ENCODE results near the gene BCL2L2.
A peak's percentile ranks its signal among the peaks of the same experiment; 100 is the strongest.

Gene BCL2L2

DNA sequence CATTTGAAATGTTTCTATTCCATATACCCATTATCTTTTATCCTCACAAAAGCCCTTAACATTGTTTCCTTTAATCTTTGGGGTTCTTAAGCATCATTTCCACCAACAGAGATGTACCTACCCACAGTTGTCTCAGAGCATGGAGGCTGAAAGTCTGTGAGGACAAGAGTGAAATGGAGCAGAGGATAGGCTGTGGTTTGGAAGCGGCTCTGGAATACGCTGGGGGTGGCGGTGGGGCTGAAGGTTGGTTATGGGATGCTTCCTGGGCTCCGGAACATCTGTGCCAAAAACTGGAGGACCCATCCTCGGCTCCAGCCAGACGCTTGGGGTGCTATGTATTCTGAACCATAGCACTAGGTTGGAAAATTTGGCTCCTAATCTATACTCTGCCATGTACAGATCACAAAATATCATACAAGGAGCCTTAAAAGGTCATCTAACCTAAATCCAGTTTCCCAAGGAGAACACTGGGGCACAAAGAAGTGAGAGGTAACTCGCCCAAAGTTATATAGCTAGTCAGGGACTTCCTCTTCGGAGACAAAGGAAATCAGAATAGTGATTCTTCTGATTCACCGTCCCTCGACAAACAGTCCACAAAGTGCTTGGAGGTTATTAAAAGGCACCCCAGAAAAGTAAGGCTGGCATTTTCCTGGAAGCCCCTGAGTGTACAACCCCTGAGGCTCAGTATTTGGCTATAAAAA is 6.5 kb upstream of the BCL2L2 start:
- no peak for DNase-seq

DNA sequence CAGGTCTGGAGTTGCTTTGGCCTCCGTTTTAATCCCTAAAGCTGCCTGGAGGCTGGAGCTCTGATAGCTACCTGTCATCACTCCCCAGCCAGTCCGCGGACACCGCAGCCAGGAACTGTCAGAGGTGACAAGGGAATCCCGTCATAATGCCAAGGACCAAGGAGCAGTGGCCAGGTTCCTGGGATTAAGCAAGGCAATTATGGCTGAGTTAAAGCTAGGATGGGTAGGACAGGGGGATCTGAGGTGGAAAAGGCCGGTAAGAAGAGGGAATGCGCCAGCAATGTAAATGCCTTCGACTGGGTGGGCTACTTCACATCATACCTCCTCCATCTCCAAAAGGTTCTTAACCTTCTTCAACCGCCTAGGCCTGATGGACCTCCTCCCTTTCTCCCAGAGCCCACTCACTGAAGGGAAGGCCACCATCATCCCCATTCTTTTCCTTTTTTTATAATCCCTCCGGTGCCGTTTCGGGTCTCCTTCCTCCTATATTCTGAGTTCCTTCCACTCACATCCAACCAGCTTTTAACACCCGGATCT is 5.9 kb upstream of the BCL2L2 start:
- DNase-seq: peak; percentile 81

DNA sequence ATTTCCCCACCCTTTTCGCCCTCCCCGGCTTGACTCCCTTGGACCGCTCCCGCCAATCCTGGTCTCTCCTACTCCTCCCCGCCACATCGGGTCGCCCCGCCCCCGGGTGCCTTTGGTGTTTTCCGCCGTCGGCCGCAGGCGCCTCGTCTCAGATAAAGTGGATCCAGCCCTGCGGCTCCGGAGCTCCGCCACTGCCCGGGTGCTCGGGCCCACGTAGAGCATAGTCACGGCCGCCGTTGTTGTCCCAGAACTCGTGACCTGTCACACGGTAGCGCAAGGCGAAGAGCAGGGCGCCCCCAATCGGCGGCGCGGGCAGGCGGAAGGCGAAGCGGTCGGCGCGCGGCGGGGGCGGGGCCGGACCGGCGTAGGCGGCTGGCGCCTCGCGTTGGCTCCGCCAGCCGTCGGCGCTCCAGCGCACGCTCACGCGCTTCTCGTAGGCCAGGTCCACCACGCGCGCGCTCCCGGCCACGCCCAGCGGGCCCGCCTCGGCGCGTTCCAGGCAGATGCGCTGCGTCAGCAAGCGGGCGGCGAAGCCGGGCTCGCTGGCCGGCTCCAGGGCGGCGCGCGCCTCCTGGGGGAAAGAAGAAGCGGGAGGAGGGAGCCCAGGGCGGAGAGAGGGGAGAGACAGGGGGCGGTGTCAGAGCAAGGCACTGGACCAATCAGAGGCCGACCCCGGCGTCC is 5.2 kb upstream of the BCL2L2 start:
- DNase-seq: peak; percentile 100

- no peak for DNase-seq
Observed at GRCh38 chr14:23301969-23302289, 4.7 kb upstream of the BCL2L2 start.

GRCh38 chr14:23302290-23303225 is 4.1 kb upstream of the BCL2L2 start, which contains the start of gene PPP1R3E:
PPP1R3E (minus strand) TSS chr14:23302859; CDS start chr14:23302576, 283 bp downstream.
- DNase-seq: peak; percentile 87

DNA sequence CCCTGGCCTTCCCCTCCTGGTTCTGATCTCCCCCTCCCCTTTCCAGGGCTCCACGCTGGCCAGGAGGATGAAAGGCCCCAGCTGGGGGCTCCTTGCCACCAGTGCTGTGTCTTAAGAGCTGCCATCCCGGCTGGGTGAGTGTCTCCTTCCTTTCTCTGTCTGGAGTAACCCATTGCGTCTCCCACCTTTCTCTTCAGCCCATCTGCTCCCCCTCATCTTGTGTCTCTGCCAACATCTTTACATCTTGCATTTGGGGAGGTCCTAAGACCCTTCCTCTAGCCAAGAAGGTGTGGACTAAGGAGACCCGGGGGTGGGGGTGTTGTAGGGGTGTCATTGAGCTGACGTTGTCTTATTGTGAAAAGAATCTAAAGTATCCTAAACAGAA is 505 bp downstream of the BCL2L2 start:
- no peak for DNase-seq

DNA sequence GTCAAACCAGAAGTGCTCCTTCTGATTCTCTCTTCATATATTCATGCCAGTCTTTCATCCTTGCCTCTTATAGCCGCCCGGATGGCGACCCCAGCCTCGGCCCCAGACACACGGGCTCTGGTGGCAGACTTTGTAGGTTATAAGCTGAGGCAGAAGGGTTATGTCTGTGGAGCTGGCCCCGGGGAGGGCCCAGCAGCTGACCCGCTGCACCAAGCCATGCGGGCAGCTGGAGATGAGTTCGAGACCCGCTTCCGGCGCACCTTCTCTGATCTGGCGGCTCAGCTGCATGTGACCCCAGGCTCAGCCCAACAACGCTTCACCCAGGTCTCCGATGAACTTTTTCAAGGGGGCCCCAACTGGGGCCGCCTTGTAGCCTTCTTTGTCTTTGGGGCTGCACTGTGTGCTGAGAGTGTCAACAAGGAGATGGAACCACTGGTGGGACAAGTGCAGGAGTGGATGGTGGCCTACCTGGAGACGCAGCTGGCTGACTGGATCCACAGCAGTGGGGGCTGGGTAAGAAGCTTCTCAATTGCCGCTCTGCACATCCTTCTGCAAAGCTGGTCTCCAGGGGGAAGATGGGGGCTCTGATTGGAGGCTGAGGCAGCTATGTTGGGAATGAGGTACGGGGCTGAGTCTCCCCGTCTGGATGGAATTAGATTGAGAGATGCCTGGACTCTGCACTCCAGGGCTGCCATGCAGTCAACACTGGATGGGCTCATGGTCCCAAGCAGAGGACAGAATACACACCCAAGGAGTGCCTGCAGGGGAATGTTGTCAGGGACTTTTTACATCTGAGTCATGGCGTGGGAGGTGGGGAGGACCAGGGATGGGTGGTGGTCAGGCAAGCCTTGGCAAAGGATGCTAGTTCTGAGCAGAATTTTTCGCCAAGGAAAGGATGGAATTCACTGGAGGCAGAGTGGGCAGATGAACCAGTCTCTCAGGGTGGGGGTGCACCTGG is 1.3 kb downstream of the BCL2L2 start:
- DNase-seq: no peak

DNA sequence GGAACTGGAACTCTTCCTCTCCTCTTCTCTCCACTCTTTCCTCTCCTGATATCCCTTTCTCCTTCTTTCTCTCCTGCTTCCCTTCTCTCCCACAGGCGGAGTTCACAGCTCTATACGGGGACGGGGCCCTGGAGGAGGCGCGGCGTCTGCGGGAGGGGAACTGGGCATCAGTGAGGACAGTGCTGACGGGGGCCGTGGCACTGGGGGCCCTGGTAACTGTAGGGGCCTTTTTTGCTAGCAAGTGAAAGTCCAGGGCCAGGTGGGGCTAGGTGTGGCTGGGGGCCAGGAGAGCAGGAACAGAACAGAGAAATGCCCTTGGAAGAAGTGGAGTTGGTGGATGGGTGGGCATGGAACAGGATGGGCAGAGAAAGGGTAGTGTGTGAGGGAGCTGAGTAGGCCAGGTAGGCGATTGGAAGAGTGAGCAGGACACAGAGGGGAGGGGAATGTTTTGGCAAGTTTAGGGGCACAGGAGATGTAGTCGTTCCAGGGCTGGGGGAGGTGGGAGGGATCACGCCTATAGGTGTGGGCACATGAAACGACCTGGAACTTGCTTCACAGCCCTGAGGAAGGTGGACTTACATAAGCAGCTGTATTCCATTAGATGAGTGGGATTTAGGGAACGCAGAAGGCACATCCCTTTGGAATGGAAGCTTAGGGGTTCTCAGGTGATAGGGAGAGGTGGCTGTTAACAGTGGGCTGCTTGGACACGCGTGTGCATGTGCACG is 2.2 kb downstream of the BCL2L2 start:
- no peak for DNase-seq

DNA sequence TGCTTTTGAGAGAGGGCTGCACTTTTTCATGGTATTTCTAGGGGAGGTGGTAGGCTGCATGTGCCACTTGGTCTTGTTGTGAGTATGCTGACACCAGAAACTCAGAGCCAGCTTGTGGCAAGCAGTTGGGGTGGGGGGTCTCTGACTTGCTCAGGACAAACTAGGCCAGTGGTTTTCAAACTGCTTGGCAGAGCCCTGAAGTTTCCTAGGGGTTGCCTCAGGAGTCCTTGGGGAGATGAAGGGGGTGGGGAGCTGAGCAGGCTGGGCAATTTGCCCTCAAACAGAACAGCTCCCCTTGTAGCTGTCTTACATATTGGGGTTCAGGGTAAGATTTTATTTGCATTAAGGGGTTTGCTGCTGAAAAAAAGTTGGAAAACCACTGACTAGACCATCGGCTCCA is 3.9 kb downstream of the BCL2L2 start:
- DNase-seq: no peak

DNA sequence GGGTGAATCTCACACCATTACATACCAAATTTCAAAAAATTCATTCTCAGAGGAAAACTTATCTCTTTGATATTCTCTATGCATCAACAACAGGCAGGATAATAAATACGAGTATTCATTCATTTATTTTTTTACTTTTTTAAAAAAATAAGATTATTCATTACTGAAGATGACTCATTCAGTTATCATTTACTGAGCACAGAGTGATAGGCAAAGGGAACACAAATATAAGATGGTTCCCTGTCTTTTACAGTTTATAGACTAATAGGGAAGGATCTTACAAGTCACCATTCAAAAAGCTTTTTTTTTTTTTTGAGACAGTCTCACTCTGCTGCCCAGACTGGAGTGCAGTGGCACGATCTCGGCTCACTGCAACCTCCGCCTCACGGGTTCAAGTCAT is 9.7 kb downstream of the BCL2L2 start:
- DNase-seq: no peak

DNA sequence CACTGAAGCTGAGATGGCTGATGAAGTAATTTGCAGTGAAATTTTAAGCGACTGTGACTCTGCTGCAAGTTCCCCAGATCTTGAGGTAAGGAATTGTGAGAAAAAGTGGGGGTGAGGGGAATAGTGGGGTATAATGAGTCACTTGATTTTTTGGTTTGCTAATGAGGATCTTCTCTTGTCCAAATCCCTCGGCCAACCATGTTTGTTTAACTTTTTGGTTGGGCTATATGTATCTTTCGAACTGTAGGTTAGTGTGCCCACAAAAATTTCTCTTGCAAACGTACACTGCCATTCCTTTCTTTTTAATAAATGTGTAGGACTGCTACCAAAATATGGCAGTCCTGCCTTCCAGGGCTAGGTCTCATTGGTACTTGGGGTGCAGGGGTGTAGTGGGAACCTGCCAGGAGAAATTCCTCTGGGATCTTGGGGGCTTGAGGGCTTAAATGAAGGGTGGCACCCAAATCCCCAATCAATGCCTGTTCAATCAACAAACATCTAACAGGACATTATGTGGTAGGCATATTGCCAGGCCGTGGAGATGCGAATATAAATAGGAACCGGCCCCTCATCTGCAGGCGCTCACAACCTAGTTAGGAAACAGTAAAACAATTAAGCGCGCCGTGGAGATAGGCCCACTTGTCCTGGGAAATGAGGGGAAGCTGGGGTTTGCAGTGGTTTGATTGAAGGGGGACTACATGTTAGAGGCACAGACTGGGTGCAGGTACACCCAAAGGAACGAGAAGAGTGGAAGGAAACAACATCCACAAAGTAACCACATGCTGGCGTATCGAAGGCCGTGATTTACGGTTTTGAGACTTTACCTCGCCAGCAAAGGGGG is 13.3 kb downstream of the BCL2L2 start:
- DNase-seq: no peak

DNA sequence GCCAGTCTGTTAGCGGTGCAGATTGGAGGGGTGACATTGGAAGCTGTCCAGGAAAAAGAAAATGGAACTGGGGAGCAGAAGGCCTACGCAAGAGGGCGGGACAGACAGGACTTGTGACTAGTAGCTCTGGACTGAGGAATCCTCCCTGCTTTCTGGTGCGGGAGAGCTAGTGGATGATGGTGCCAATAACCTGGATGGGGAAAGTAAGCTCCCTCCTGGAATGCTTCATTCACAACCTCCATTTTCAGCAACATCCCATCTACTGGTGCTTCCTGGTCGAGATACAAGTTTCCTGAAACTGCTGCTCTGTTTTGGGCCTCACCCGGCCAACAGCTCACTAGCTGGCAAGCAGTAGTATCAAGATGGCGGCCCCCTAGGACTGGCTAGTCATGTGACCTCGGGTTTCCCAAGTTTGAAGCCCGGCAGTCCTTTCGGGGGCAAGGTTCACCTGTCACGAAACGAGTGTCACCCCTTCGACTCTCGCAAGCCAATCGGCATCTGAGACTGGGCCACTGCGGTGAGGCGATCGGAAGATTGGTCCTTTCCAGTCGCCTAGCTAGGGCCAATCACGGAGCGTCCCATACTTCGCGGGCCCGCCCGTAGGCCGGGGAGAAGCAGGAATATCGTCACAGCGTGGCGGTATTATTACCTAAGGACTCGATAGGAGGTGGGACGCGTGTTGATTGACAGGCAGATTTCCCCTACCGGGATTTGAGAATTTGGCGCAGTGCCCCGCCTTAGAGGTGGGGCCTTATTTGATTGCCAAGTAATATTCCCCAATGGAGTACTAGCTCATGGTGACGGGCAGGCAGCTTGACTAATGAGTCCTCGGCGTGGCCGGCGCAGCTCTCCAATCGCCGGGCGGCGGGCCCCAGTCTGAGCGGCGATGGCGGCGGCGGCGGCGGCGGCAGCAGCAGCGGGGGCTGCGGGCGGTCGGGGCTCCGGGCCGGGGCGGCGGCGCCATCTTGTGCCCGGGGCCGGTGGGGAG is 14.2 kb downstream of the BCL2L2 start, which contains the start of gene PABPN1:
Gene PABPN1 (plus strand): TSS at position 874 of the 988 bp plus-strand sequence. CDS start 13 bp downstream, at position 887.
- DNase-seq: peak; percentile 100

DNA sequence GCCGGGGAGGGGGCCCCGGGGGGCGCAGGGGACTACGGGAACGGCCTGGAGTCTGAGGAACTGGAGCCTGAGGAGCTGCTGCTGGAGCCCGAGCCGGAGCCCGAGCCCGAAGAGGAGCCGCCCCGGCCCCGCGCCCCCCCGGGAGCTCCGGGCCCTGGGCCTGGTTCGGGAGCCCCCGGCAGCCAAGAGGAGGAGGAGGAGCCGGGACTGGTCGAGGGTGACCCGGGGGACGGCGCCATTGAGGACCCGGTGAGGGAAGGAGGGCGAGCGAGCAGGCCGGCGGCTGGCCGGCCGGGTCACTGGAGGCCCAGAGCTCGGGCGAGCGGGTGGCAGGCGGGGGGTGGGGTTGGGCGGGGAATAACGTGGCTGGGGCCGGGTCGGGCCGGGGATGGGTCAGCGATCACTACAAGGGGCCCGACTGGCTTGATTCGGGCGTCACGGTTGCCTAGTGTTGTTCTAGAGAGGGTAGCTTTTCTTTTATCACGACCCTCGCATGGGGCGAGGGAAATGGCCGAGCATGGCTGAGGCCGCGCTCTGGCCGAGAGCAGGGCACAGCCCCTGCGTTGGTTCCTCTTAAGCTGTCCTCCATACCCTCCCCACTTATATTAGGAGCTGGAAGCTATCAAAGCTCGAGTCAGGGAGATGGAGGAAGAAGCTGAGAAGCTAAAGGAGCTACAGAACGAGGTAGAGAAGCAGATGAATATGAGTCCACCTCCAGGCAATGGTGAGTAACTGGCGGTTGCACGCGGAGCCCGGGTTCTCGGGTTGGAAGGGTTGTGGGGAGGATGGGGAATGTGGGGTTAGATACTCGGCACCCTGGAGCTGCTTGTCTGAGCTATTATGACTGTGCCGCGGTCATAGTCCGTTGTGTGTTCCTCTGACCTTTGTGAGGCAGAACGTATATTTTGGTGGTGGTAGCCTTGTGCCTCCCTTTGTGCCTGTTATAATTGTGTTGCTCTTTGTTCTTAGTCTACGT is 15.2 kb downstream of the BCL2L2 start:
- DNase-seq: peak; percentile 45

DNA sequence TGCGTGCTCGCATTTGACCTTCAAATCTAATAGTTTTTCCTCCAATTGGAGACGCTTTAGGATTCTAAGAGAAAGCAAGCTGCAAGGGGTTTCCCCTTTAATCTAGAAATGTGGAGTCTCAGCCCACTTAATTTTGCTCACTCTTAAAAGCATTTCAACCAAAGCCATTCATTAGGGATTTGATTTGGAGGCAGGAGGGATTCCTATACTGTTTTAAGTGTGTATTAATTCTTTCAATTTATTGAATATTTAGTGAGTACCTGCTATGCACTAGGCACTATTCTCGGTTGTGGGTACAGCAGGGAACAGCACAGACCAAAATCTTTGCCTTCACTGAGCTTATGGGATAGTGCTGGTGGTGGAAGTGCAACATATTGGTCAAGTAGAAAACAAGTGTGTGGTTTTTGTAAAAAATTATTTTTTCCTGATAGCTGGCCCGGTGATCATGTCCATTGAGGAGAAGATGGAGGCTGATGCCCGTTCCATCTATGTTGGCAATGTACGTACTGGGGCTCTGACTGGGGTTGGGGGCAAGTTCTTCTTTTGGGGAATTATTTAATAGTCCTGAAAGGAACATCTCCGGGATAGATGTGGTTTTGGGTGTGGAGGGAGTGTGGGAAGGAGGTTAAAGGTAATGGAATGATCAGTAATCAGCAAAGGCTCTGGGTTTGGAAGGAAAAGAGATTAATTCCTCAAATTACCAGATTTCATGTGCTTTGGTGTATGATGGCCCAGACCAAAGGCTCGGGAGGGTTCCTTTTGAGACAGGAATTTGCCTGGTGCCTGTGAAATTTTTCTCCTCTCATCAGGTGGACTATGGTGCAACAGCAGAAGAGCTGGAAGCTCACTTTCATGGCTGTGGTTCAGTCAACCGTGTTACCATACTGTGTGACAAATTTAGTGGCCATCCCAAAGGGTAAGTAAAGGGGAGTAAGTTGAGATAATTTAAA is 16.2 kb downstream of the BCL2L2 start:
- no peak for DNase-seq

- DNase-seq: no peak
Observed at GRCh38 chr14:23323838-23324454, 17.3 kb downstream of the BCL2L2 start.

- no peak for DNase-seq
Observed at GRCh38 chr14:23324455-23324846, 17.8 kb downstream of the BCL2L2 start.

Data from DMS79 treated with DMSO at 0.1 percent for 48 hours (cell line).